ENCODE results near the gene FAF1. TPM values are rescaled to one million over a fixed set of nuclear protein-coding genes. Genes with fewer than 3 reads are reported as not detected.

FAF1 gene
- polyA plus RNA-seq, 1 of the 3 experiments (the other 2 are of a cell fraction) = 8.7 TPM

DNA sequence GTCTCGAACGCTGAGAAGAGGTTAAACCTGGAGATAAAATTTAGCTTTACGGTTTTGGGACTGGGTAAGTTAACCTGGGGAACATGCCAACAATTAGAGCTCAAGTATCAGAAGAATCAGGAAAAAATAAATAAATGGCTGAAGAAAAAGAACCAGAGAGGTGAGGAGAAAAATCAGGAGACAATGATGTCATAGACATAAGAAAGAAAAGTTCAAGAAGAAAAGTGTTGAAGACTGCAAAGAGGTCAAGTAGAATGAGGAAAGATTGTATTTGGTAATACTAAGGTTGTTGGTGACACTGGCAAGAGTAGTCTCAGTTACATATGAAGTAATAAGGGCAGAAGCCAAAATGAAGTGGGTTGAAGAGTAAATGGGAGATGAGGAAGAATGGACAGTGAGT, 36.0 kb upstream of the FAF1 start:
- POLR2A ChIA-PET = no interaction called here
- no peaks in the 10 kb centered on the region for H3K4me1 ChIP-seq (ENCODE audit: control insufficient read depth in 1 of 2, insufficient read depth in 2 of 2, low read depth in 1 of 2, low read length in 1 of 2)
- H3K27ac ChIP-seq (ENCODE audit: low read depth in 2 of 2, low read length in 1 of 2) = no peak overlapping the region
- peaks cover 13% of the 10 kb centered on the region; the same call in 1 of the 2 replicates for H3K79me2 ChIP-seq (ENCODE audit: insufficient read depth)
- H3K4me2 ChIP-seq = no peak overlapping the region
- H3K4me3 ChIP-seq (ENCODE audit: low read depth in 2 of 2, low read length in 1 of 2) = no peak overlapping the region
- 87% methylated on average over 3 of the region's 3 CpGs for WGBS (ENCODE audit: low lambda C conversion rate)
- no peaks in the 10 kb centered on the region for H4K20me1 ChIP-seq (ENCODE audit: insufficient read depth)
- peaks cover 0 to 8% of the 10 kb centered on the region in 2 experiments for H3K36me3 ChIP-seq (replicated peaks in 1 of 2; ENCODE audit: control insufficient read depth in 1 of 2, insufficient read depth in 2 of 2, low read length in 1 of 2)
- H3K27me3 ChIP-seq (ENCODE audit: insufficient read depth) = no peaks in the 10 kb centered on the region
- no peaks in the 10 kb centered on the region for H3F3A ChIP-seq (replicated peaks; ENCODE audit: insufficient read depth)
- H3K9me2 ChIP-seq = no peaks in the 10 kb centered on the region
- no peaks in the 10 kb centered on the region for H3K9me3 ChIP-seq
- DNase-seq = no peak
- no peak overlapping the region for H2AFZ ChIP-seq (ENCODE audit: low read depth)
- no peak overlapping the region for H3K9ac ChIP-seq
- CTCF ChIA-PET = interaction anchor here (0.6 to 1.3 kb wide), 2 partner anchors 23 to 222 kb away, joined by 3 to 4 read pairs; no protein-coding TSS in a partner anchor
- TF ChIP-seq JUND (IDR thresholded peaks at IDR 0.05) (no peak), FOXM1 (IDR thresholded peaks at IDR 0.05; ENCODE audit: low read depth) (no peak), MEF2A (IDR thresholded peaks at IDR 0.05; ENCODE audit: borderline replicate concordance, low read depth) (no peak), SMC3 (IDR thresholded peaks at IDR 0.05; ENCODE audit: low read depth, low read length) (no peak), EP300 (IDR thresholded peaks at IDR 0.05; ENCODE audit: borderline replicate concordance in 1 of 2, low read depth in 1 of 2, low read length in 1 of 2) (no peak), CHD2 (IDR thresholded peaks at IDR 0.05; ENCODE audit: low read length, partially characterized antibody) (no peak), MXI1 (IDR thresholded peaks at IDR 0.05; ENCODE audit: low read depth, low read length) (no peak), RCOR1 (IDR thresholded peaks at IDR 0.05; ENCODE audit: low read length) (no peak)
- TF ChIP-seq, protein P1, sequence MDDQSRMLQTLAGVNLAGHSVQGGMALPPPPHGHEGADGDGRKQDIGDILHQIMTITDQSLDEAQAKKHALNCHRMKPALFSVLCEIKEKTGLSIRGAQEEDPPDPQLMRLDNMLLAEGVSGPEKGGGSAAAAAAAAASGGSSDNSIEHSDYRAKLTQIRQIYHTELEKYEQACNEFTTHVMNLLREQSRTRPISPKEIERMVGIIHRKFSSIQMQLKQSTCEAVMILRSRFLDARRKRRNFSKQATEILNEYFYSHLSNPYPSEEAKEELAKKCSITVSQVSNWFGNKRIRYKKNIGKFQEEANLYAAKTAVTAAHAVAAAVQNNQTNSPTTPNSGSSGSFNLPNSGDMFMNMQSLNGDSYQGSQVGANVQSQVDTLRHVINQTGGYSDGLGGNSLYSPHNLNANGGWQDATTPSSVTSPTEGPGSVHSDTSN (IDR thresholded peaks at IDR 0.05) = no peak
- TF ChIP-seq, protein P2, sequence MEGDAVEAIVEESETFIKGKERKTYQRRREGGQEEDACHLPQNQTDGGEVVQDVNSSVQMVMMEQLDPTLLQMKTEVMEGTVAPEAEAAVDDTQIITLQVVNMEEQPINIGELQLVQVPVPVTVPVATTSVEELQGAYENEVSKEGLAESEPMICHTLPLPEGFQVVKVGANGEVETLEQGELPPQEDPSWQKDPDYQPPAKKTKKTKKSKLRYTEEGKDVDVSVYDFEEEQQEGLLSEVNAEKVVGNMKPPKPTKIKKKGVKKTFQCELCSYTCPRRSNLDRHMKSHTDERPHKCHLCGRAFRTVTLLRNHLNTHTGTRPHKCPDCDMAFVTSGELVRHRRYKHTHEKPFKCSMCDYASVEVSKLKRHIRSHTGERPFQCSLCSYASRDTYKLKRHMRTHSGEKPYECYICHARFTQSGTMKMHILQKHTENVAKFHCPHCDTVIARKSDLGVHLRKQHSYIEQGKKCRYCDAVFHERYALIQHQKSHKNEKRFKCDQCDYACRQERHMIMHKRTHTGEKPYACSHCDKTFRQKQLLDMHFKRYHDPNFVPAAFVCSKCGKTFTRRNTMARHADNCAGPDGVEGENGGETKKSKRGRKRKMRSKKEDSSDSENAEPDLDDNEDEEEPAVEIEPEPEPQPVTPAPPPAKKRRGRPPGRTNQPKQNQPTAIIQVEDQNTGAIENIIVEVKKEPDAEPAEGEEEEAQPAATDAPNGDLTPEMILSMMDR (IDR thresholded peaks at IDR 0.05) = no peak
- TF ChIP-seq, protein P3, sequence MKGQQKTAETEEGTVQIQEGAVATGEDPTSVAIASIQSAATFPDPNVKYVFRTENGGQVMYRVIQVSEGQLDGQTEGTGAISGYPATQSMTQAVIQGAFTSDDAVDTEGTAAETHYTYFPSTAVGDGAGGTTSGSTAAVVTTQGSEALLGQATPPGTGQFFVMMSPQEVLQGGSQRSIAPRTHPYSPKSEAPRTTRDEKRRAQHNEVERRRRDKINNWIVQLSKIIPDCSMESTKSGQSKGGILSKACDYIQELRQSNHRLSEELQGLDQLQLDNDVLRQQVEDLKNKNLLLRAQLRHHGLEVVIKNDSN (IDR thresholded peaks at IDR 0.05; ENCODE audit: borderline replicate concordance, low read depth) = no peak

DNA sequence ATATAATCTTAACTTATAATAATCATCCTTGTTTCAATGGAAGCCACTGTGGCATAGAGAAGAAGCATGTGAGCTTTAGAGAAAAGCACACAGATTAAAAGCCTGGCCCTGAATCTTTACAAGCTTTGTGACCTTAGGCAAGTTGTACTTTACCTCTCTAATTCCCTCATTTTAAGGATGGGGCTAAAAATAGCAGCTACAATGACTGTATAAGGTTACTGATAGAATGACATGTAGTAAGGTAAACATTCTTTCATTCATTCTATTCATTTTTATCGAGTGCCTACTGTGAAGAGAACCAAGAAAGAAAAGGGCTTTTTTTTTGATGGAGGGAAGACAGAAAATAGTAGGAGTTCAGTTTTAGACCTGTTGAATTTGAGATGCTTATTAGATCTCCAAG, 35.6 kb upstream of the FAF1 start:
- peaks cover 16% of the 10 kb centered on the region; the same call in 1 of the 2 replicates for H3K79me2 ChIP-seq (ENCODE audit: insufficient read depth)
- POLR2A ChIA-PET = no interaction called here
- no peaks in the 10 kb centered on the region for H3F3A ChIP-seq (replicated peaks; ENCODE audit: insufficient read depth)
- peaks cover 0 to 8% of the 10 kb centered on the region in 2 experiments for H3K36me3 ChIP-seq (replicated peaks in 1 of 2; ENCODE audit: control insufficient read depth in 1 of 2, insufficient read depth in 2 of 2, low read length in 1 of 2)
- H3K9me3 ChIP-seq = no peaks in the 10 kb centered on the region
- H3K4me3 ChIP-seq (ENCODE audit: low read depth in 2 of 2, low read length in 1 of 2) = no peak overlapping the region
- H3K9ac ChIP-seq = no peak overlapping the region
- no peak overlapping the region for H3K4me2 ChIP-seq
- no peak for DNase-seq
- no peaks in the 10 kb centered on the region for H3K4me1 ChIP-seq (ENCODE audit: control insufficient read depth in 1 of 2, insufficient read depth in 2 of 2, low read depth in 1 of 2, low read length in 1 of 2)
- H2AFZ ChIP-seq (ENCODE audit: low read depth) = no peak overlapping the region
- no peaks in the 10 kb centered on the region for H3K27me3 ChIP-seq (ENCODE audit: insufficient read depth)
- no peak overlapping the region for H3K27ac ChIP-seq (ENCODE audit: low read depth in 2 of 2, low read length in 1 of 2)
- no peaks in the 10 kb centered on the region for H3K9me2 ChIP-seq
- TF ChIP-seq, protein P3 (IDR thresholded peaks at IDR 0.05; ENCODE audit: borderline replicate concordance, low read depth) = no peak
- no peak for TF ChIP-seq FOXJ3 (CRISPR knock-in tag; IDR thresholded peaks at IDR 0.05)
- TF ChIP-seq, protein P4, sequence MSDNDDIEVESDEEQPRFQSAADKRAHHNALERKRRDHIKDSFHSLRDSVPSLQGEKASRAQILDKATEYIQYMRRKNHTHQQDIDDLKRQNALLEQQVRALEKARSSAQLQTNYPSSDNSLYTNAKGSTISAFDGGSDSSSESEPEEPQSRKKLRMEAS (IDR thresholded peaks at IDR 0.05; ENCODE audit: low read depth) = no peak
- no peak for TF ChIP-seq CHD2 (IDR thresholded peaks at IDR 0.05; ENCODE audit: low read length, partially characterized antibody)
- no peak for TF ChIP-seq MXI1 (IDR thresholded peaks at IDR 0.05; ENCODE audit: low read depth, low read length)
- no peak for TF ChIP-seq GABPA (IDR thresholded peaks at IDR 0.05; ENCODE audit: low read depth)
- TF ChIP-seq SMC3 (IDR thresholded peaks at IDR 0.05; ENCODE audit: low read depth, low read length) = no peak
- TF ChIP-seq EZH2phosphoT487 (IDR thresholded peaks at IDR 0.05; ENCODE audit: borderline replicate concordance, low read depth) = no peak
- TF ChIP-seq GATA2 (CRISPR knock-in tag; IDR thresholded peaks at IDR 0.05) = no peak
- no peak for TF ChIP-seq FOXM1 (IDR thresholded peaks at IDR 0.05; ENCODE audit: low read depth)
- TF ChIP-seq, protein P5, sequence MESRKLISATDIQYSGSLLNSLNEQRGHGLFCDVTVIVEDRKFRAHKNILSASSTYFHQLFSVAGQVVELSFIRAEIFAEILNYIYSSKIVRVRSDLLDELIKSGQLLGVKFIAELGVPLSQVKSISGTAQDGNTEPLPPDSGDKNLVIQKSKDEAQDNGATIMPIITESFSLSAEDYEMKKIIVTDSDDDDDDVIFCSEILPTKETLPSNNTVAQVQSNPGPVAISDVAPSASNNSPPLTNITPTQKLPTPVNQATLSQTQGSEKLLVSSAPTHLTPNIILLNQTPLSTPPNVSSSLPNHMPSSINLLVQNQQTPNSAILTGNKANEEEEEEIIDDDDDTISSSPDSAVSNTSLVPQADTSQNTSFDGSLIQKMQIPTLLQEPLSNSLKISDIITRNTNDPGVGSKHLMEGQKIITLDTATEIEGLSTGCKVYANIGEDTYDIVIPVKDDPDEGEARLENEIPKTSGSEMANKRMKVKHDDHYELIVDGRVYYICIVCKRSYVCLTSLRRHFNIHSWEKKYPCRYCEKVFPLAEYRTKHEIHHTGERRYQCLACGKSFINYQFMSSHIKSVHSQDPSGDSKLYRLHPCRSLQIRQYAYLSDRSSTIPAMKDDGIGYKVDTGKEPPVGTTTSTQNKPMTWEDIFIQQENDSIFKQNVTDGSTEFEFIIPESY (IDR thresholded peaks at IDR 0.05; ENCODE audit: borderline replicate concordance, low read depth) = no peak
- H4K20me1 ChIP-seq (ENCODE audit: insufficient read depth) = no peaks in the 10 kb centered on the region
- WGBS (ENCODE audit: low lambda C conversion rate) = 83% methylated on average over 1 of the region's 1 CpG
- CTCF ChIA-PET = interaction anchor here (0.8 to 1.3 kb wide), 2 partner anchors 193 to 221 kb away, joined by 3 to 4 read pairs; no protein-coding TSS in a partner anchor
